Cardiac muscle cell (in vitro differentiated cells and primary cell): ENCODE results near the gene MAP3K6. TPM values are rescaled to one million over a fixed set of nuclear protein-coding genes. Genes with fewer than 3 reads are reported as not detected.

Source experiments
- DNase-seq, 2 donors: peaks; one replicate each; pipeline versions ENCODE4 v3.0.0 to v3.0.0-alpha.2; 2010 to 2017; ENCODE audit warnings: low read depth in 1 of 2, low spot score in 1 of 2
- H3K27ac ChIP-seq: fragments of 200-600 bp; sonication (generic); 2 replicates; pipeline ENCODE4 v1.5.1; 2016
- H3K27me3 ChIP-seq: fragments of 200-600 bp; sonication (generic); 2 replicates; pipeline ENCODE4 v1.6.0; 2016; ENCODE audit warnings: control low read depth
- H3K36me3 ChIP-seq: fragments of 200-600 bp; sonication (generic); 2 replicates; pipeline ENCODE4 v1.5.1; 2016; ENCODE audit warnings: control low read depth
- H3K4me1 ChIP-seq: fragments of 200-600 bp; sonication (generic); 2 replicates; pipeline ENCODE4 v1.8.1; 2017; ENCODE audit warnings: low read depth, mild to moderate bottlenecking, mixed run types
- H3K4me3 ChIP-seq: fragments of 200-600 bp; sonication (generic); 2 replicates; pipeline ENCODE4 v1.5.1; 2016; ENCODE audit warnings: mild to moderate bottlenecking
- H3K9me3 ChIP-seq: fragments of 200-600 bp; sonication (generic); 2 replicates; pipeline ENCODE4 v1.5.1; 2017; ENCODE audit warnings: low read depth, mild to moderate bottlenecking, control low read depth
- CTCF ChIP-seq: IDR thresholded peaks from 2 replicates; pipeline ENCODE4 v1.5.1; 2012; ENCODE audit warnings: low read depth, mild to moderate bottlenecking, low read length
- polyA plus RNA-seq: library from polyadenylated mRNA; unstranded; fragments of >200 nt; fragmentation: Nextera tagmentation; extraction: Ambion mirVana; gene quantifications from 2 replicates; pipeline ENCODE4 v1.2.1, GENCODE V29; 2016
- total RNA-seq: library from RNA; depleted of rRNA; stranded (reverse); fragments of >200 nt; gene quantifications from 2 replicates; pipeline ENCODE4 v1.2.3, GENCODE V29; 2016

Gene MAP3K6
- total and polyA plus RNA-seq, 2 experiments from 2014 or later: 13.6 to 17.8 TPM

GRCh38 chr1:27322569-27323240, 44.1 kb downstream of the MAP3K6 start:
- DNase-seq: no peak
- H3K4me3 ChIP-seq: peak overlapping the region; percentile 66
- H3K27me3 ChIP-seq: no peaks in the 10 kb centered on the region
- TF ChIP-seq CTCF: no peak
- H3K27ac ChIP-seq: peak overlapping the region; percentile 91
- peaks cover 18% of the 10 kb centered on the region for H3K4me1 ChIP-seq
- no peaks in the 10 kb centered on the region for H3K9me3 ChIP-seq
- no peaks in the 10 kb centered on the region for H3K36me3 ChIP-seq

GRCh38 chr1:27321813-27322568, 44.8 kb downstream of the MAP3K6 start, which contains the start of gene TMEM222:
Gene TMEM222 (plus strand): TSS chr1:27322163. CDS start chr1:27322198, 35 bp downstream.
- Histone ChIP-seq H3K27me3 (no peaks in the 10 kb centered on the region), H3K4me1 (peaks cover 19% of the 10 kb centered on the region), H3K4me3 (peak within 1 kb of the TSS; percentile 66), H3K36me3 (no peaks in the 10 kb centered on the region), H3K9me3 (no peaks in the 10 kb centered on the region), H3K27ac (peak within 1 kb of the TSS; percentile 91)
- peak; percentile 98 to 99 for DNase-seq
- TF ChIP-seq CTCF: peak; percentile 13

GRCh38 chr1:27318596-27318995, 48.2 kb downstream of the MAP3K6 start:
- no peak for TF ChIP-seq CTCF
- Histone ChIP-seq H3K27me3 (no peaks in the 10 kb centered on the region), H3K4me1 (peaks cover 19% of the 10 kb centered on the region), H3K27ac (peak overlapping the region; percentile 91), H3K36me3 (no peaks in the 10 kb centered on the region), H3K9me3 (no peaks in the 10 kb centered on the region), H3K4me3 (no peak overlapping the region)
- DNase-seq: peak in 1 of 2 donors; percentile 59

DNA sequence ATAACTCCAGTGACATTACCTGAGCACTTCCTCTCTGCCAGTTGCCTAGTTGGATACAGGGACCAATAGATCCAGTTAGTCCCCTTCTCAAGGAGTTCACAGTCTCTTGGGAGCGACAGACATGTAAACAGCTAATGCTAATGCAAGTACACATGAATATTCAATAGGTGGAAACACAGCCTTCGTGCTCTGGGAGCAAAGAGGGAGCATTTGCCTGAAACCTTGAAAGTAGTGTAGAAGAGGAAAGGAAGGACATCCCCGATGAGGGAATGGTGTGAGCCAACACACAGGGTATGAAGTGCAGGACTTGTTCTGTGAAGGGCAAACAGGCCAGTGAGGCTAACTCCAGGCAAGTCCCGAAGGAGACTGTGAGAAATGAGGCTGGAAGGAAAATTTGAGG, 48.6 kb downstream of the MAP3K6 start:
- Histone ChIP-seq H3K27me3 (no peaks in the 10 kb centered on the region), H3K27ac (peak overlapping the region; percentile 91), H3K36me3 (no peaks in the 10 kb centered on the region), H3K9me3 (no peaks in the 10 kb centered on the region), H3K4me1 (peaks cover 17% of the 10 kb centered on the region), H3K4me3 (no peak overlapping the region)
- no peak for DNase-seq
- no peak for TF ChIP-seq CTCF

GRCh38 chr1:27316860-27317259, 49.9 kb downstream of the MAP3K6 start:
- Histone ChIP-seq H3K27ac (peak overlapping the region; percentile 61), H3K4me1 (peaks cover 15% of the 10 kb centered on the region), H3K27me3 (no peaks in the 10 kb centered on the region), H3K36me3 (no peaks in the 10 kb centered on the region), H3K4me3 (no peak overlapping the region), H3K9me3 (no peaks in the 10 kb centered on the region)
- DNase-seq: no peak
- TF ChIP-seq CTCF: no peak
